Tongue (tissue), 2 donors: ENCODE measurements around the gene PACSIN1. TPM values are rescaled to one million over a fixed set of nuclear protein-coding genes. Genes with fewer than 3 reads are reported as not detected.

Experiments used
- DNase-seq: peaks from one replicate; pipeline ENCODE4 v3.0.0-alpha.2; 2015
- total RNA-seq: library from RNA; depleted of rRNA; stranded (reverse); fragments of >200 nt; gene quantifications from one replicate; pipeline ENCODE4 v1.2.3, GENCODE V29; 2014

PACSIN1 gene, protein sequence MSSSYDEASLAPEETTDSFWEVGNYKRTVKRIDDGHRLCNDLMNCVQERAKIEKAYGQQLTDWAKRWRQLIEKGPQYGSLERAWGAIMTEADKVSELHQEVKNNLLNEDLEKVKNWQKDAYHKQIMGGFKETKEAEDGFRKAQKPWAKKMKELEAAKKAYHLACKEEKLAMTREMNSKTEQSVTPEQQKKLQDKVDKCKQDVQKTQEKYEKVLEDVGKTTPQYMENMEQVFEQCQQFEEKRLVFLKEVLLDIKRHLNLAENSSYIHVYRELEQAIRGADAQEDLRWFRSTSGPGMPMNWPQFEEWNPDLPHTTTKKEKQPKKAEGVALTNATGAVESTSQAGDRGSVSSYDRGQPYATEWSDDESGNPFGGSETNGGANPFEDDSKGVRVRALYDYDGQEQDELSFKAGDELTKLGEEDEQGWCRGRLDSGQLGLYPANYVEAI
- 0.10 TPM for total RNA-seq

DNA sequence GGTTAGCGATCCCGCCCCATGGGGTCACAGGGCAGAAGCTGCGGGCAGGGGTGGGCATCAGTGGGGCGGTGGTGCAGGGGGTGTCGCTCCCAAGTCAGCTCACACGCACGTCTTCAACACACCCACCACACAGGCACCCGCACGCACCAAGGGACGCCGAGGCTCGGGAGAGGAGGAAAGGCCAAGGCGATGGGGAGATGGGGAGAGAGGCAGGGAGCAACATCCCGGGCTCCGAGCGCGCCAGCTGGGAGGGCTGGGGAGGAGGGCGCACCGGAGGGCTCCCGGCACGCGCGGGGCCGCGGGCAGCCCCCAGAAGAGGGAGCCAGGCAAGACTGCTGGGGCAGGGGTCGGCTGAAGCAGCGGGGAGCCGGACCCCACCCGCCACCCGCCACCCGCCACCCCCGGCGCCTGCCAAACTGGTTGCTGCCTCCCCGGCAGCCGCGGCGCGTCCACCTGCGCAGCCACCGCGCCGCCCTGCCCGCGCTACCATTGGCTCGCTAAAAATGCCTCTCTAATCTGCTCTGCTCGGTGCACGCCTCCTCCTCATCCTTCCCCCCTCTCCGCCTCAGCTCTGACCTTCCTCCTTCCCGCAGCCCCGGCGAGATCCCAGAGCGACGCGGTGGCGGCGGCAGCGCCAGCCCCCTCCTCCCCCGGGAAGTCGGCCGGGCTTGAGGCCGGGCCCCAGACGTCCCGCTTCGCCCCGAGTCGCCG lies at the start of gene PACSIN1:
Gene PACSIN1, plus strand, starts transcription at position 546 of the 711 bp plus-strand sequence. CDS start 60,230 bp downstream, outside the sequence.
- DNase-seq, result peak; percentile 39

DNA sequence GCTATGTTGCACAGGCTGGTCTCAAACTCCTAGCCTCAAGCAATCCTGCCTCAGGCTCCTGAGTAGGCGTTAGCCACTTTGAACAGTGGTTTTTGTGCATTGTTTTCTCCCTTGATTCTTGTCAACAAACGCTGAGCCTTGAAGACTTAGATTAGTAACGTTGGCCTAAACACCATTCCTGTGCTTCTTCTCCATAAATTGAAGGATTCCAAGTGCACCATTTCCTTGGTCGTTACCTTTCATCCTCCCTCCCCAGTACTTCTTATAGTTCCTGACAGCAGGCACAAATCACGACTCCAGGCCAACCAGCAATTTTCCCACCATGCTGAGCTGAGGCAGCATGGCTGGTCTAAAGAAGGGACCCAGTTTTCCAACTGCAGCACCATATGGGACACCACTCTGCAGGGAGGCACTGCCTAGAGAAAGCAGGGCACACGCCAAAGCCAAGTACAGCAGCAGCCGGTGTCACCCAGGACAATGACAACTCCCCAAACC lies 49.0 kb upstream of the PACSIN1 start:
- DNase-seq, result no peak

GRCh38 chr6:34418367-34418766 lies 47.5 kb upstream of the PACSIN1 start:
- DNase-seq, result no peak

GRCh38 chr6:34423254-34423653 lies 42.6 kb upstream of the PACSIN1 start:
- no peak for DNase-seq

GRCh38 chr6:34424200-34425131 lies 41.4 kb upstream of the PACSIN1 start:
- DNase-seq, result no peak

GRCh38 chr6:34425132-34425497 lies 40.8 kb upstream of the PACSIN1 start:
- DNase-seq, result no peak

GRCh38 chr6:34425498-34426410 lies 40.1 kb upstream of the PACSIN1 start, which contains the start of gene RPS10:
Gene RPS10 (minus strand): TSS chr6:34426069. CDS start chr6:34425221, 848 bp downstream.
- peak; percentile 97 for DNase-seq

GRCh38 chr6:34435916-34436315 lies 30.0 kb upstream of the PACSIN1 start:
- DNase-seq, result no peak

- DNase-seq, result no peak
Observed at GRCh38 chr6:34436803-34437643, 28.9 kb upstream of the PACSIN1 start.

- DNase-seq, result no peak
Observed at GRCh38 chr6:34437644-34437970, 28.3 kb upstream of the PACSIN1 start.

DNA sequence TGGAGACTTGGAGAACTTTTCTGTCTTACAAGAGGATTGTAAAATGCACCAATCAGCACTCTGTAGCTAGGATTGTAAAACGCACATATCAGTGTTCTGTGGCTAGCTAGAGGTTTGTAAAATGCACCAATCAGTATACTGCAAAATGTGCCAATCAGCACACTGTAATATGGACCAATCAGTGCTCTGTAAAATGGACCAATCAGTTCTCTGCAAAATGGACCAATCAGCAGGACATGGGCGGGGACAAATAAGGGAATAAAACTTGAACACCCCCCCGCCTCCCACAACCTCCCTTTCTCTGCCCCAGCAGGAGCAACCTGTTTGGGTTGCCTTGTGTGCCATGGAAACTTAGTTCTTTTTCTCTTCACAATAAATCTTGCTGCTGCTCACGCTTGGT lies 27.2 kb upstream of the PACSIN1 start:
- DNase-seq, result no peak

GRCh38 chr6:34439442-34439841 lies 26.4 kb upstream of the PACSIN1 start:
- no peak for DNase-seq

- DNase-seq, result no peak
Observed at GRCh38 chr6:34441526-34441925, 24.4 kb upstream of the PACSIN1 start.

- DNase-seq, result no peak
Observed at GRCh38 chr6:34445313-34445860, 20.5 kb upstream of the PACSIN1 start.

- DNase-seq, result no peak
Observed at GRCh38 chr6:34447386-34447785, 18.5 kb upstream of the PACSIN1 start.

GRCh38 chr6:34447910-34448309 lies 18.0 kb upstream of the PACSIN1 start:
- no peak for DNase-seq

GRCh38 chr6:34451192-34451591 lies 14.7 kb upstream of the PACSIN1 start:
- no peak for DNase-seq

DNA sequence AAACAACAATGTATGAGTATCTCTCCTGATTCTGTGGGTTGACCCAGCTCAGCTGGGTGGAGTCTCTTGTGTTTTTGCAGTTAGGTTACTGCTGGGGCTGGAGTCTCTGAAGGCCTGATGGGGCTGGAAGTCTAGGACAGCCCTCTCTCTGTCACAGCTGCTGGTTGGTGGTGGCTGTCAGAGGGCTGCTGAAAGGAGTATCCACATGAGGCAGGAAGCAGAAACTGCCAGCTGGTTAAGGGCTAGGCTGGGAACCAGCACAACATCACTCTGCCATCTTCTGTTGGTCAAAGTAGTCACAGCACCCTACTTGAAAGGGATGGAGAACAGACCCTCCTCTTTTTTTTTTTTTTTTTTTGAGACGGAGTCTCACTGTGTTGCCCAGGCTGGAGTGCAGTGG lies 10.0 kb upstream of the PACSIN1 start:
- no peak for DNase-seq

GRCh38 chr6:34457382-34457741 lies 8.5 kb upstream of the PACSIN1 start:
- DNase-seq, result no peak
